ENCODE results near the gene RABEP1.

The RABEP1 gene

DNA sequence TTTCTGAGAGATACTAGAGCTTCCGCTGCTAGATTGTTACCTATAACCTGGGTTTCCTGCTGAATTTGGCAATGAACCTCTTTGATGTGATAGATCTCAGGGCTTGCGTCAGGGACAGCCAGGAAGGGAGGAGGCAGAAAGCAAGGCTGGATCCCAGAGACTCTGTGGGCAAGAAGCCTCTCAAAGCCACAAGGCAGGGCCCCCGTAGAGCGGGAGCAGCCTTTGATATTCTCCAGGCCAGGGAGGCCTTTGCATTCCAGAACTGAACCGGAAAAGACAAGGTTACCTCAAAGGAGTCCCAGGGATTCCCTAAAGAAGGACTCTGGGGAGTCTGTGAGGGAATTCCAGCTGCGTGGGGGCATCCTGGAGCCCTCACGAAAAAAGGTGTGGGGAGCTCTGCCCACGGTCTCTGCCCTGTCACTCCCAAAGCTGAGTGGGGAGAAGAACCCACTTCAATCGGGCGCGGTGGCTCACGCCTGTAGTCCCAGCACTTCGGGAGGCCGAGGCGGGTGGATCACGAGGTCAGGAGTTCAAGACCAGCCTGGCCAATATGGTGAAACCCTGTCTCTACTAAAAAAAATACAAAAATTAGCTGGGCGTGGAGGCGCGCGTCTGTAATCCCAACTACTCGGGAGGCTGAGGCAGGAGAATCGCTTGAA, 33.1 kb upstream of the RABEP1 start:
- H3K36me3 ChIP-seq (ENCODE audit: control insufficient read depth in 1 of 2, insufficient read depth in 2 of 2, low read length in 2 of 2): no peaks in the 10 kb centered on the region
- no peaks in the 10 kb centered on the region for H3K4me1 ChIP-seq (ENCODE audit: control insufficient read depth in 1 of 2, insufficient read depth in 2 of 2, low read length in 2 of 2)
- no peak overlapping the region for H3K4me3 ChIP-seq (ENCODE audit: low read depth in 1 of 2, low read length in 2 of 2)
- H3K9me3 ChIP-seq (ENCODE audit: control insufficient read depth in 1 of 2, low read length in 2 of 2): no peaks in the 10 kb centered on the region
- H3K27me3 ChIP-seq (ENCODE audit: control insufficient read depth in 1 of 2, insufficient read depth in 2 of 2, low read length in 2 of 2): no peaks in the 10 kb centered on the region
- H3K9ac ChIP-seq (ENCODE audit: low read depth in 1 of 2, low read length in 2 of 2): no peak overlapping the region
- no peak overlapping the region for H3K27ac ChIP-seq (ENCODE audit: low read depth, low read length)

DNA sequence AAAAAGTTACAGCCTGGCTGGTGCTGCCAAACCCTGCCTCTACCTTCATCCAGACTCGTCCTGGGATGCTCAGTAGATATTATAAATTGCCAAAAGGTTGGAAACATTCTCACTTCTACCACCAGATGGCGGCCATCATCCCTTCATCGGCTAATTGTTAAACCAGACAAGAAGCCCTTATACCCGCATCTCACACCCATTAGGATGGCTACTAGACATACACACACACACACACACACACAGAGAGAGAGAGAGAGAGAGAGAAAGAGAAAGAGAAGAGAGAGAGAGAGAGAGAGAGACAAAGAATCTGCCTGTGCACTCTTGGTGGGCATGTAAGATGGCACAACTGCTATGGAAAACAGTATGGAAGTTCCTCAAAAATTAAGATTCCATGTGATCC, 32.5 kb upstream of the RABEP1 start:
- Histone ChIP-seq H3K27me3 (ENCODE audit: control insufficient read depth in 1 of 2, insufficient read depth in 2 of 2, low read length in 2 of 2) (no peaks in the 10 kb centered on the region), H3K27ac (ENCODE audit: low read depth, low read length) (no peak overlapping the region), H3K9ac (ENCODE audit: low read depth in 1 of 2, low read length in 2 of 2) (no peak overlapping the region), H3K9me3 (ENCODE audit: control insufficient read depth in 1 of 2, low read length in 2 of 2) (no peaks in the 10 kb centered on the region), H3K4me1 (ENCODE audit: control insufficient read depth in 1 of 2, insufficient read depth in 2 of 2, low read length in 2 of 2) (no peaks in the 10 kb centered on the region), H3K36me3 (ENCODE audit: control insufficient read depth in 1 of 2, insufficient read depth in 2 of 2, low read length in 2 of 2) (no peaks in the 10 kb centered on the region), H3K4me3 (ENCODE audit: low read depth in 1 of 2, low read length in 2 of 2) (no peak overlapping the region)

DNA sequence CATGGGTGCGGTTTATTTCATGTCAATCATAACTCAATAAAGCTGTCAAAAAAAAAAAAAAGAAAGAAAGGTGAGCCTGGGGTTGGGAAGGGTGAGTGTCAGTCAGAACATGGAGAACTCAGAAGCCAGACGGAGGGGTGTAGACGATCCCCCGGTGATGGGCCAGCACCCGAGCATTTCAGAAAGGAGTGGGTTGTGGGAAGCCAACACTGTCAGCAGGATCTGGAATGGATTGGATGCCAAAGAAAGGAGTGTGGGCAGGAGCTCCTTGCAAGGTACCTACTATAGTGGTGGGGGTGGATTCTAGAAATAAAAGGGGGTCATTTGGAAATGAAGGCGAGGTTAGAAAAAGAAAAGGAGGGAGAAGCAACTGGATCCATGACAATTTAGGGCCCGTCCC, 27.7 kb upstream of the RABEP1 start:
- Histone ChIP-seq H3K4me3 (ENCODE audit: low read depth in 1 of 2, low read length in 2 of 2) (no peak overlapping the region), H3K36me3 (ENCODE audit: control insufficient read depth in 1 of 2, insufficient read depth in 2 of 2, low read length in 2 of 2) (no peaks in the 10 kb centered on the region), H3K9me3 (ENCODE audit: control insufficient read depth in 1 of 2, low read length in 2 of 2) (no peaks in the 10 kb centered on the region), H3K27me3 (ENCODE audit: control insufficient read depth in 1 of 2, insufficient read depth in 2 of 2, low read length in 2 of 2) (no peaks in the 10 kb centered on the region), H3K9ac (ENCODE audit: low read depth in 1 of 2, low read length in 2 of 2) (no peak overlapping the region), H3K27ac (ENCODE audit: low read depth, low read length) (no peak overlapping the region), H3K4me1 (ENCODE audit: control insufficient read depth in 1 of 2, insufficient read depth in 2 of 2, low read length in 2 of 2) (no peaks in the 10 kb centered on the region)

DNA sequence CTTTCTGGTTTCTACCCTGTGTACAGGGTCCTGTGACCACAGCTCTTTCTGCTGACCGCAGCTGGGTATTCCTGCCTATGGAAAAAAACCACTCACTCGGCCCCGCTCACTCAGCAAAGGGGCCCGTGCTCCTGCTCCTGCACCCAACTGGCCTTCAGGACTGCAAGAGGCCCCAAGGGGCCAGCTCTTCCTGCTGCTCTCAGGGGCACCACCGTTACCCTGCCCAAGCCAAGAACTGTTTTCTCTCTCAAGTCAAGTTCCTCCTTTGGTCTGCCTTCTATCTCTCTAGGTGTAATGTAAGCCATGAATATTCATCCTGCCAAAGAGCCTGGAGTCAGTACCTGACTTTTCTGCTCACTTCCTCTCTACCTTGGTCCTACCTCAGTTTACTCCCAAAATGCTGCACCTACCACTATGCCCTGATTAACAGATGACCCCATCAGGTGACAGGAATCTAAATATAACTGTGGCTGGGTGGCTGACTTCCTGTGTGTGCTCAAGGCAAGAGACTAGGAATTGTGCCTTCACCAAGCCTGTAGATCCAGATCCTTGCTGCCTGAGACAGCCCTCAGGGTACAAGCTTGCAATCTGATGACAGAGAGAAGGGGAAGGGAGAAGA, 27.1 kb upstream of the RABEP1 start:
- no peak overlapping the region for H3K9ac ChIP-seq (ENCODE audit: low read depth in 1 of 2, low read length in 2 of 2)
- H3K4me1 ChIP-seq (ENCODE audit: control insufficient read depth in 1 of 2, insufficient read depth in 2 of 2, low read length in 2 of 2): no peaks in the 10 kb centered on the region
- H3K9me3 ChIP-seq (ENCODE audit: control insufficient read depth in 1 of 2, low read length in 2 of 2): no peaks in the 10 kb centered on the region
- H3K4me3 ChIP-seq (ENCODE audit: low read depth in 1 of 2, low read length in 2 of 2): no peak overlapping the region
- no peaks in the 10 kb centered on the region for H3K27me3 ChIP-seq (ENCODE audit: control insufficient read depth in 1 of 2, insufficient read depth in 2 of 2, low read length in 2 of 2)
- H3K27ac ChIP-seq (ENCODE audit: low read depth, low read length): no peak overlapping the region
- no peaks in the 10 kb centered on the region for H3K36me3 ChIP-seq (ENCODE audit: control insufficient read depth in 1 of 2, insufficient read depth in 2 of 2, low read length in 2 of 2)

DNA sequence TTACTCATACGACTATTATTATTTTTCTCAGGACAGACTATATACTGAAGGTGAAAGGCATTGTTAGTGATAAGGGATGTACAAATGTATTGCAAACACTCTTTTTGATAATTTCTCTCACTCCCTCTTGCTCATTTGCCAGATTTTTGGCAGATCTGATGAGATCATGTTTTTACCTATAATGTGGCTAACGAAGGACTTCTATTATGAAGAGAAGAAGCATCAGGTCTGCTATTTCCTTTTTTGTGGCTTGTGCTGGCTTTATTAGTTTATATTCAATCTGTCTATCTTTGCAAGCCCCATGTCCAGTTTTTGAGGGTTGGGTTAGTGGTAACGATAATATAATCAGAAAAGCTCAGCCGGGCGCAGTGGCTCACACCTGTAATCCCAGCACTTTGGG, 25.0 kb upstream of the RABEP1 start:
- H3K36me3 ChIP-seq (ENCODE audit: control insufficient read depth in 1 of 2, insufficient read depth in 2 of 2, low read length in 2 of 2): no peaks in the 10 kb centered on the region
- H3K9ac ChIP-seq (ENCODE audit: low read depth in 1 of 2, low read length in 2 of 2): no peak overlapping the region
- no peaks in the 10 kb centered on the region for H3K4me1 ChIP-seq (ENCODE audit: control insufficient read depth in 1 of 2, insufficient read depth in 2 of 2, low read length in 2 of 2)
- no peak overlapping the region for H3K27ac ChIP-seq (ENCODE audit: low read depth, low read length)
- H3K9me3 ChIP-seq (ENCODE audit: control insufficient read depth in 1 of 2, low read length in 2 of 2): no peaks in the 10 kb centered on the region
- no peak overlapping the region for H3K4me3 ChIP-seq (ENCODE audit: low read depth in 1 of 2, low read length in 2 of 2)
- no peaks in the 10 kb centered on the region for H3K27me3 ChIP-seq (ENCODE audit: control insufficient read depth in 1 of 2, insufficient read depth in 2 of 2, low read length in 2 of 2)

DNA sequence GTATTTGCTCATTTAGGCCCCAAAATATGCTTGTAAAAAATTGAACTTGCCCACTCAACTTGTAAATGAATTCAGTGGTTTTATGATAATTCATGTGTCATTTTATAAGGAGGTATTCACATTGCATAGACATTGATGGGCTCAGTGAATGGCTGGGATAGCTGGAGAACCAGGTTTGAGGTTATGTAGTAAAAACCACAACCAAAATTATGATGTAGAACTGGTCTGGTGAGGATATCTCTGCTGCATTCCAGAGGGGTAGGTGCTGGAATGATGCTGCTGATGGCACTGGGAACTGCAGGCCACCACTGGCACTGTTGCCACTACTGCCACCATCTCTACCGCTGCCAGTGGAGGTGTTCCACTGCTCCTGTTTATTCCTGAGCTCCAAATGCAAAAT, 21.5 kb upstream of the RABEP1 start:
- H3K9me3 ChIP-seq (ENCODE audit: control insufficient read depth in 1 of 2, low read length in 2 of 2): no peaks in the 10 kb centered on the region
- H3K27ac ChIP-seq (ENCODE audit: low read depth, low read length): no peak overlapping the region
- H3K4me1 ChIP-seq (ENCODE audit: control insufficient read depth in 1 of 2, insufficient read depth in 2 of 2, low read length in 2 of 2): peaks cover 0 to 3% of the 10 kb centered on the region in 2 donors
- no peak overlapping the region for H3K4me3 ChIP-seq (ENCODE audit: low read depth in 1 of 2, low read length in 2 of 2)
- no peaks in the 10 kb centered on the region for H3K27me3 ChIP-seq (ENCODE audit: control insufficient read depth in 1 of 2, insufficient read depth in 2 of 2, low read length in 2 of 2)
- no peaks in the 10 kb centered on the region for H3K36me3 ChIP-seq (ENCODE audit: control insufficient read depth in 1 of 2, insufficient read depth in 2 of 2, low read length in 2 of 2)
- H3K9ac ChIP-seq (ENCODE audit: low read depth in 1 of 2, low read length in 2 of 2): no peak overlapping the region

DNA sequence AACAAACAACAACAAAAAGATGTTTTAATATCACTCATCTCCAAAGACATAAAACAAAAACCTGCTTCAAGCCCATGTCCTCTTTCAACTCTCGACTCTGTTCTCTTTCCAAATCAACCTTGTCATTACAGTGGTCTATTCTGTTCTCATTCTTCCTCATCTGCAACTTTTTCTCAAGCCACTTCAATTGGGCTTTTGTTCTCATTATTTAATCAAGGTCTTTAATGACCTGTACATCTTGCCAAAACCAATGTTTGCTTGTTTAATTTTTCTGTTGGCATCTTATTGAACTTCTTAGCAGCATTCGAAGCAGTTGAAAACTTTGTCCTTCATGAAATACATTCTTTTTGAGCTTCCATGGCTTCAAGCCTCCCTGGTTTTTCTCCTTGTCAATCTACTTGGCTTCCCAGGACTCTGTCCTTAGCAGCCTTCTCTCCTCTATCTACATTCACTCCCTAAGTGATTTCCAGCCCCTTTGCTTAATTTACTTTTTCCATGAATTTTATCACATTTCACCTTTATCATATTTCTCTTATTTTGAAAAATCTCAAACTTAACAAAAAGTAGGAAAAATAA, 19.6 kb upstream of the RABEP1 start:
- H3K27ac ChIP-seq (ENCODE audit: low read depth, low read length): no peak overlapping the region
- H3K27me3 ChIP-seq (ENCODE audit: control insufficient read depth in 1 of 2, insufficient read depth in 2 of 2, low read length in 2 of 2): no peaks in the 10 kb centered on the region
- H3K36me3 ChIP-seq (ENCODE audit: control insufficient read depth in 1 of 2, insufficient read depth in 2 of 2, low read length in 2 of 2): no peaks in the 10 kb centered on the region
- H3K4me1 ChIP-seq (ENCODE audit: control insufficient read depth in 1 of 2, insufficient read depth in 2 of 2, low read length in 2 of 2): peaks cover 0 to 3% of the 10 kb centered on the region in 2 donors
- no peak overlapping the region for H3K9ac ChIP-seq (ENCODE audit: low read depth in 1 of 2, low read length in 2 of 2)
- no peaks in the 10 kb centered on the region for H3K9me3 ChIP-seq (ENCODE audit: control insufficient read depth in 1 of 2, low read length in 2 of 2)
- H3K4me3 ChIP-seq (ENCODE audit: low read depth in 1 of 2, low read length in 2 of 2): no peak overlapping the region

DNA sequence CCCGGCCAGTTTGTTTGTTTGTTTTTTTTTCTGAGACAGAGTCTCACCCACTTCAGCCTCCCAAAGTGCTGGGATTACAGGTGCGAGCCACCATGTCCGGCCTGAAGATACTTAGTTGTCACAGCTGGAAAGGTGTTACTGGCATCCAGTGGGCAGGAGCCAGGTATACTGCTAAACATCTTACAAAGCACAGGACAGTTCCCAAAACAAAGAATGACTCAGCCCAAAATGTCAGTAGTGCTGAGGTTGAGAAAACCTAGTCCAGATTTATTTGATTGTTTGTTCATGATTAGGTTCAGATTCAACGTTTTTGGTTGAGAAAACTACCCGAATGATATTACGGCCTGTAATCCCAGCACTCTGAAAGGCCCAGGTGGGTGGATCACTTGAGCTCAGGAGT, 18.6 kb upstream of the RABEP1 start:
- Histone ChIP-seq H3K36me3 (ENCODE audit: control insufficient read depth in 1 of 2, insufficient read depth in 2 of 2, low read length in 2 of 2) (no peaks in the 10 kb centered on the region), H3K9me3 (ENCODE audit: control insufficient read depth in 1 of 2, low read length in 2 of 2) (no peaks in the 10 kb centered on the region), H3K4me1 (ENCODE audit: control insufficient read depth in 1 of 2, insufficient read depth in 2 of 2, low read length in 2 of 2) (peaks cover 0 to 3% of the 10 kb centered on the region in 2 donors), H3K27me3 (ENCODE audit: control insufficient read depth in 1 of 2, insufficient read depth in 2 of 2, low read length in 2 of 2) (no peaks in the 10 kb centered on the region), H3K4me3 (ENCODE audit: low read depth in 1 of 2, low read length in 2 of 2) (no peak overlapping the region), H3K9ac (ENCODE audit: low read depth in 1 of 2, low read length in 2 of 2) (no peak overlapping the region), H3K27ac (ENCODE audit: low read depth, low read length) (no peak overlapping the region)

DNA sequence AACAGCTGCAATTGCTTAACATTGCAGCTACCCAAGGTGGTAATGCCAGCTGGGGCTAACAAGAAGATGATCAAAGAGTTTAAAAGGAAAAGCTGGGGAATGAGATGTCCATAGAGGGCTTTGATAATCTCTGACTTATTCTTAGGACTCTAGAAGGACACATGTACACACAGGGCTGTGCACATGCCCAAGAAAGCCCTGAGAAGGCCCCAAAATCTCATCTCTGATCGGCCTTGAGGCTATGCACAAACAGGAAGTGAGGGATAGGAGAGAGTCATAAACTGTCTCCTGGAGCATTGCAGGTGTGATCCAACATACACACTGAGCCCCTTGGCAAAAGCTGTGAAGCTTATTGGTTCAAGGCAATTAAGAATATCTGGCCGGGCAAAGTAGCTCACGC, 17.2 kb upstream of the RABEP1 start:
- Histone ChIP-seq H3K4me1 (ENCODE audit: control insufficient read depth in 1 of 2, insufficient read depth in 2 of 2, low read length in 2 of 2) (peaks cover 0 to 3% of the 10 kb centered on the region in 2 donors), H3K27me3 (ENCODE audit: control insufficient read depth in 1 of 2, insufficient read depth in 2 of 2, low read length in 2 of 2) (no peaks in the 10 kb centered on the region), H3K9me3 (ENCODE audit: control insufficient read depth in 1 of 2, low read length in 2 of 2) (no peaks in the 10 kb centered on the region), H3K27ac (ENCODE audit: low read depth, low read length) (no peak overlapping the region), H3K4me3 (ENCODE audit: low read depth in 1 of 2, low read length in 2 of 2) (no peak overlapping the region), H3K9ac (ENCODE audit: low read depth in 1 of 2, low read length in 2 of 2) (no peak overlapping the region), H3K36me3 (ENCODE audit: control insufficient read depth in 1 of 2, insufficient read depth in 2 of 2, low read length in 2 of 2) (no peaks in the 10 kb centered on the region)

DNA sequence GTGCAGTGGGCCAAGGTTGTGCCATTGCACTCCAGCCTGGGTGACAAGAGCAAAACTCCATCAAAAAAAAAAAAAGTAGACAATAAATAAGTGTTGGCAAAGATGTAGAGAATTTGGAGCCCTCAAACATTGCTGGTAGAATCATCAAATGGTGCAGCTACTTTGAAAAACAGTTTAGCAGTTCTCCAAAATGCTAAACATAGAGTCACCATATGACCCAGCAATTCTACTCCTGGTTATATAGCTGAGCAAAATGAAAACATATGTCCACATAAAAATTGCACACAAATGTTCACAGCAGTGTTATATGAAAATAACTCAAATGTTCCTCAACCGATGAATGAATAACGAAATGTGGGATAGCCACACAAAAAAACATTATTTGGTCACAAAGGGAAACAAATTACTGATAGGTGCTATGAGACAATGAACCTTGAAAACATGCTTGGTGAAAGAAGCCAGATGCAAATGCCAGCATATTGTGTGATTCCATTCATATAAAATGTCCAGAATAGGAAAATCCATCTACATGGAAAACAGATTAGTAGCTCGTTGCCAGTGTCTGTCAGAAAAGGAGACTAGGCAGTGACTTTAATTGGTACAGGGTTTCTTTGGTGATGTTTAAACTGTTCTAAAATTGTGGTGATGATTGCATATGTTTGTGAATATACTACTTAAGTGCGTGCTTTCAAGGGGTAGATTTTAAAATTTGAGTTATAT, 12.7 kb upstream of the RABEP1 start:
- H3K27me3 ChIP-seq (ENCODE audit: control insufficient read depth in 1 of 2, insufficient read depth in 2 of 2, low read length in 2 of 2): no peaks in the 10 kb centered on the region
- no peaks in the 10 kb centered on the region for H3K36me3 ChIP-seq (ENCODE audit: control insufficient read depth in 1 of 2, insufficient read depth in 2 of 2, low read length in 2 of 2)
- H3K4me3 ChIP-seq (ENCODE audit: low read depth in 1 of 2, low read length in 2 of 2): no peak overlapping the region
- peaks cover 0 to 3% of the 10 kb centered on the region in 2 donors for H3K4me1 ChIP-seq (ENCODE audit: control insufficient read depth in 1 of 2, insufficient read depth in 2 of 2, low read length in 2 of 2)
- no peaks in the 10 kb centered on the region for H3K9me3 ChIP-seq (ENCODE audit: control insufficient read depth in 1 of 2, low read length in 2 of 2)
- H3K9ac ChIP-seq (ENCODE audit: low read depth in 1 of 2, low read length in 2 of 2): no peak overlapping the region
- H3K27ac ChIP-seq (ENCODE audit: low read depth, low read length): no peak overlapping the region
